GM18526 (cell line): ENCODE results near the gene IPO8.

Experiments used
- POLR2A ChIP-seq: IDR thresholded peaks from 3 replicates; pipeline ENCODE4 v1.6.1; 2011; ENCODE audit not compliant: insufficient read length; ENCODE audit errors: extremely low read depth

The IPO8 gene

DNA sequence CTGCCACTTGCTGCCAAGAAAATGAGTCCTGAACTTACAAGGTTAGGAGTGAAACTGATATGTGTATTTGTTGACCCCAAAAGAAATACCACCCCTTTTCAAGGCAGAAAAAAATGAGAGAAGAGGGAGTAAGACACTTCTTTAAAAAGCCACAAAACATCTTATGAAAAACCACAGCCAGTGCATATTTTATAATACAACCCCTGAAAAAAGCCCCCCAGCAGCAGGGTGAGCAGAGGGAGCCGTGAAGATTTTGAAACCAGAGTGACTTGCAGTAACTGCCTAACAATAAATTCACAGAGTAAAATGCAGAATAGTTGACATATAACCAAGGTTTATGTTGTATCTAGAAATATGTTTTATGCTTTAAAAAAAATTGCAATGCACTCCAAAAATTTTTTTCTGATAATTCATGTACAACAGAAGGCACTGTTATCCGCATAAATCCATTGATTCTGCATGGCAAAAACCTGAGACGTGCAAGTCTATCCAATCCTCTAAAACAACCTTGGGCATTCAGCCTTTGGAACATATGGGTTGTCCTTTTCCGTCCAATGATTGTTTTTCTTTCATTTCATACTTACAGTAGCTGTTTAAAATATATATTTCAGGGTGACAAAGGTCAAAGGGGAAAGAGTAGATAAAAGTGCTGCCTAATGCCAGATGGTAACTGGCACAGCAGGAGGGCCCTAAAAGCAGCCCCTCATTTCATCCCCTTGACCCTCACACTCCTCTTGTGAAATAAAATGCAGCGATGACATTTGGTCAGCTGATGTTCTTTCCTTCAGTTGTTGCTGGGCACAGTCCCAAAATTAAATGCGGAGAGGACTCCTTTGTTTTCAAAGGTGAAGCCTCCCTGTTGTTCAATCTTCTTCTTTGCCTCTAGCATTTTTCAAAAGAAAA is 65.3 kb downstream of the IPO8 start:
- no peak for TF ChIP-seq POLR2A

DNA sequence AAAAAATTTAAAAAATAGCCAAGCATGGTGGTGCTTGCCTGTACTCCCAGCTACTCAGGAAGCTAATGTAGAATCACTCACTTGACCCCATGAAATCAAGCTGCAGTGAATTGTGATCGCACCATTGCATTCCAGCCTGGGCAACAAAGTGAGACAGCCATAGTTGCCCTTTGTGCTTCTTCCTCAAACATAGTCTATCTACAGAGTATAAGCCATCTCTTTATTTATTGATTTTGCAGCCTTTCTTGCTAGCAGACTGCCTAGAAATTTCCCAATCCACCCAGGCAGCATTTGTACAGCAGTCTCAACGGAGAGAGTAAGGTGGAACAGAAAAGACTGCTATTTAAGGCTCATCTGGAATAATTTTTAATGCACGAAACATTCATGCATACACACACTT is 68.8 kb downstream of the IPO8 start:
- TF ChIP-seq POLR2A = no peak

DNA sequence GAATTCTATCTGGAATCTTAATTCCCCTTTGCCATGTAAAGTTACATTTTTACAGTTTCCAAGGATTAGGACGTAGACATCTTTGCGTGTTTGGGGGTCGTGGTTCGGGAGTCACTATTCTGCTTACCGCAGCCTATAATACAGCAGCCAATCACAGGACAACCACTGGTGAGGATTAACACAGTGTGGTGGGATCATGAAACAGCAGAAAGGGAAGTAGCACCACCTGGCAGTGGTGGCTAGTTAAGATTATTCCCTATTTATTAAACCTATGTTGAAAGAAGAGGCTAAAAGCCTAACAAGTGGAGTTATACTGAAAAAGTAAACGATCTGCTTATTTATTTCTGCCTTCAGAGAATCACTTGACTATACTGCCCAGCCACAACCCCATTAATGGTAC is 71.7 kb downstream of the IPO8 start:
- no peak for TF ChIP-seq POLR2A

DNA sequence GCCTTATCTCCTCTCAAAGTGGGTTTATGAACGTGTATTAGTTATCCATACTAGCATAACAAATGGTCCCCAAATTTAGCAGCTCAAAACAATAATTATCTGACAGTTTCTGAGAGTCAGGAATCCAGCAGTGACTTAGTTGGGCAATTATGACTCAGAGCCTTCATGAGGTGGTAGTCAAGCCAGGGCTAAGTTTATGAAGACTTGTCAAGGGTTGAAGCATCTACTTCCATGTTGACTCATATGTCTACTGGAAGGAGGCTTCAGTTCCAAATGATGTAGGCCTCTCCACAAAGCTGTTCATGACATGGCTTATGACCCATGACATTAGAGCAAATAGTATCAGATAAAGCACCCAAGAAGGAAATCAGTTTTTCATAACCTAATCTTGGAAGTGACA is 73.2 kb downstream of the IPO8 start:
- no peak for TF ChIP-seq POLR2A

DNA sequence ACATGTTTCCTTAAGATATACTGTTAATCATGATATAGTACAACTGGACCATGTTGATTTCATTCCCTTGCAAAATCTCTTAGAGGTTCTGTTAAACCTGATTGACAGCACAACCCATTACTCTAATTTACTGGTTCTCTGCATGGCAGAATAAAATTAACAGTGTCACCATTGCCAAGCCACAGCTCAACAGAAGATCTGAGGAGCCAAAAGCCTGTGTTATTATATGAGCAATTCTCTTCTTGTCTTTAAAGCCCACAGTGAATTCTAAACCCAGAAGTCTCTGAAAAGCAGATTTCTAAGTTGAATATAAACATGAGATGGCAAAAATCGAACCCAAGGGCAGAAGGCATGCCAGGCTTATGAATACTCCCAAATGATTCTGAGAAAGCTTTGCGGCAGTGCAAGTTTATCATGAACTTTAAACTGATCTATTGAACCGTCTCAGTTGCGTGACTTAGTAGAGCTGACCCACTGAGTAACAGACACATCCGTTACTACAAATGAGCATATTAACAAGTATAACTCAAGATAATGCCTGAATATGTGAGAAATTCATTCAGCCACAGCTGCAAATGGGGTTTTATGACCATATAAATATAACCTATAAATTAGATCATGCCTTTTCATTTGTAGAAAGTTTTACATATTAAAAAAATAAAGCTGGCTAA is 78.2 kb downstream of the IPO8 start:
- TF ChIP-seq POLR2A = no peak

DNA sequence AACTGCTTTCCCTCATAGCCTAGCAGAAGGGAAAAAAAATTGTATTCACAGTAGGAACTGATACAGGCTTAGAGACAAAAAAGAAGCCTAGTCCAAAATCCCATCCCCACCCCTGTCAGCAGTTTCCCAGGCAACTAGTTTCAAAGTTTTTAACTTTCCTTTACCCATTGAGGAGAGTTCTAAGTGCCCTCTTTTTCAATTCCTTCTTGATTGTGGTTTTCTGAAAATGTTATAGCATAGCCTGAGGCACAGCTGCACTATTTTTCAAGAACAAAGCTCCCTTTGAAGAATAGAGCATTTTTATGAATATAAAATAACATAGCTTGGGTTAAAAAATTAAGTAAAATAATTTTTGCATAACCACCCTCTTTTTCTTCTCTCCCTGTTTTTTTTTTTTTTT is 81.6 kb downstream of the IPO8 start:
- no peak for TF ChIP-seq POLR2A

DNA sequence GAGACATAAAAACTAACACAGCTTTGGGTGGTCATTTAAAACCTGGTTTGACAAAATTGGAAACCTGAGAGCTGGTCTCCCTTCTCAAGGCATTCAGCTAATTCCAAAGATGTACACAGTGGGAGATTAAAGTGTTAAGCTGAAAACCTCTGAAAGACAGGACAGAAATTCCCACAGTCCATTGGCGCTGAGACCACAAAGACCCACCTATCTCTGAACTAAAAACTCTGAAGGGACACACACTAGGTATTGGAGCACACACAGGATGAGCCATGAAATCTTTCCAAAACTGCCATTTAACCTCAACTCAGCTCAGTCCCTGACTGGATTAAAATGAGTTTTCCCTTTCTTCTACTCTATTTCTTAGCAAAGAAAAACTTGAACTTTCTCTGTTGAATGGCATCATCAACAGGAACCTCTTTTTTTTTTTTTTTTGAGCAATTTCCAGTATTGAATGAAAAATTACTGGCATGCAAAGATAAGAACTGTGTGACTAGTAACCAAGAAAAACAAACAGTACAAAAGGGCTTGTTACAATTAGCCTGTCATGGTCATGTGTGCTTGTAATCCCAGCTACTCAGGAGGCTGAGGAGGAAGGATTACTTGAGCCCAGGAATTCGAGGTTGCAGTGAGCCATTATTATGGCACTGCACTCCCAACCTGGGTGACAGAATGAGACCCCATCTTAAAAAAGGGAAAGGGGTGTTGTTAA is 82.4 kb downstream of the IPO8 start:
- TF ChIP-seq POLR2A = no peak

DNA sequence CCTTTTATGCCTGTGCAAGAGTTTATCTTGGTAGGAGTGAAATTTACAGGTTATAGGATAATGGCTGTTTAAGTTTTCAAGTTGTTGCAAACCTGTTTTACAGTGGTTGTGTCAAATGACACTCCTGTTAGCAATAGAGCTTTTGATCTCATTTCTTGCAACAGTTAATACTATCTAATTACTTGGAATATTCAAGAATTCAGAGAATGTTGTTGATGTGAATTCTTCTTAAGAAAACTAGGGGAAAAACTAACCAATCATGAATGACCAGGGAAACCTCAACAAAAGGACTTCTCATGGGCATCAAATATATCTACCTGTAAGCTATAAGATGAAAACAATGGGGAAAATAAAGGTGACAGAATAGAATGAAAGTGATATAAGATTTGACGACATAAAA is 85.0 kb downstream of the IPO8 start:
- no peak for TF ChIP-seq POLR2A

DNA sequence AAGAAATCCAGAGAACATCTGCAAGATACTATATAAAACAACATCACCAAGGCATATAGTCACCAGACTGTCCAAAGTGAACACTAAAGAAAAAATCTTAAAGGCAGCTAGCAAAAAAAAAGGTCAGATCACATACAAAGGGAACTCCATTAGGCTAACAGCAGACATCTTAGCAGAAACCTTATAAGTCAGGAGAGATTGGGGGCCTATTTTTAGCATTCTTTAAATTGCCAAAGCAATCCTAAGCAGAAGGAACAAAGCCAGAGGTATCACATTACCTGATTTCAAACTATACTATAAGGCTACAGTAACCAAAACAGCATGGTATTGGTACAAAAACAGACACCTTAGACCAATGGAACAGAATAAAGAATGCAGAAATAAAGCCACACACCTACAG is 92.5 kb downstream of the IPO8 start:
- no peak for TF ChIP-seq POLR2A

DNA sequence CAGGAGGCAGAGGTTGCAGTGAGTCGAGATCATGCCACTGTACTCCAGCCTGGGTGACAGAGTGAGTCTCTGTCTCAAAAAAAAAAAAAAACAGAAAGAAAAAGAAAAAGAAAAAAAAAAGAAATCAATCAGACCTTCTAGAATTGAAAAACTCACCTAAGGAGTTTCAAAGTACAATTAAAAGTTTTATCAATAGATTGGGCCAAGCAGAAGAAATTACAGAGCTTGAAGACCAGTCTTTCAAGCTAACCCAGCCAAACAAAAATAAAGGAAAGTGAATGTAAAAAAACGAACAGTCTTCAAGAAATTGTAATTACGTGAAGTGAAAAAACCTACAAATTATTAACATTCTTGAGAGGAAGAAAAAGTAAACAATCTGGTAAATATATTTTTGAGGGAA is 93.0 kb downstream of the IPO8 start:
- TF ChIP-seq POLR2A = no peak

DNA sequence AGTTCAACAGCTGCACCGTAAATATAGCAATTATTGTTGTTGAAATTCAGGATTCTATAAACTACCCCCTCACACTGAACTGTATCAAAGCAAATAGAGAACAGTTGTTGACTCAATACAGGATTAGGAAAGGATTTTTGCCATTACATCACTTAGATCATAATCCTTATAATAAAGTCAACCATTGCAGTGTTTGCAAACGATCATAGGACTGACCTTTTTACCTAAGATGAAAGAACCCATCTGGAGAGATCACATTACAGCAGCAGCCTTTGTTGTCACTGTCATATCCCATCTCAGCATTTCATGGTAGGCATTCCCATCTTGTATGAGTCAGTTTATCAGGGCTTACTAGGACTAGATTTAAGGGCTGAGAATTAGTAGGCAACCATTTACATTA is 96.1 kb downstream of the IPO8 start:
- no peak for TF ChIP-seq POLR2A

DNA sequence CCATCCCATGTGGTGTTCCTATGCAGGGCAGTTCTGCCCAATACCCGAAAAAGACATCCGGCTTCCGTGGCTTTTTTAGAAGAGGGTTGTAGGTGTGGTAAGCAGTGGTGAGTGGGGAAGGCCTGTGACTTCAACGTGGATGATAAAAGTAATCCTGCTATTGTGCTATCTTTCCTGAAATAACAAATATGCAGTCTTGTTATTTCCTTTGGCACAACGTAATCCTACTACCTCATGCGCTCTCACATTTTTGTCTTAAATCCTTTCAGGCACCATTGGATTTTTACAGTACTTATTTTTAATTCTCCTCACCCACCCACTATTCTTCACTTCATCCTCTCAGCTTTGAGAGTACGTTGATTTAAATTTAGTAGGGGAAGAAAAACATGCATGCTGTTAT is 96.8 kb downstream of the IPO8 start:
- no peak for TF ChIP-seq POLR2A

DNA sequence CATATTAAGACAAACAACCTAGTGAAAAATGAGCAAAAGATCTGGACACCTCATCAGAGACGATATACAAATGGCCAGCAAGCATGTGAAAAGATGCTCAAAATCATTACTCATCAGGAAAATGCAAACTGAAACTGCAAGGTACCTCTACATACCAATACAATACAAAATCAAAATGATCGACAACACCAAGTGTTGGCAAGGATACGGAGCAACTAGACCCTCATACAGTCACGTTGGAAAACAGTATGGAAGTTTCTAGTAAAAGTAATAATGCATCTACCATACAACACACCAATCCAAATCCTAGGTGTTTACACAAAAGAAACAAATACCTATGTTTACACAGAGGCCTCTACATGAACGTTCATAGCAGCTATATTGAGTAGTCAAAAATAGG is 99.9 kb downstream of the IPO8 start:
- TF ChIP-seq POLR2A = no peak

DNA sequence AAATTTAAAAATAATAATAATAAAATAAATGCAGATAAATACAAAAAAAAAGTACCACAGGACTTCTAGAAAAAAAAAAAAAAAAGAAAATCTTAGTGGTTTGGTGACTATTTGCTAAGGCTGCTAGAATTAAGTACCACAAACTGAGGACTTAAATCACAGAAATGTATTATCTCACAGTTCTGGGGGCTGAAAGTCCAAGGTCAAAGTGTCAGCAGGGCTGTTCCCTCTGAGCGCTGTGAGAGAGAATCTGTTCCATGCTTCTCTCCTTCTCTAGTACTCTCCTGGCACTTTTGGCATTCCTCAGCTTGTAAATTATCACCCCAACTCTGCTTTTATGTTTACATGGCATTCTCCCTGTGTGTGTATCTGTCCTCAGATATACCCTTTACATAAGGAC is 101.2 kb downstream of the IPO8 start:
- no peak for TF ChIP-seq POLR2A

DNA sequence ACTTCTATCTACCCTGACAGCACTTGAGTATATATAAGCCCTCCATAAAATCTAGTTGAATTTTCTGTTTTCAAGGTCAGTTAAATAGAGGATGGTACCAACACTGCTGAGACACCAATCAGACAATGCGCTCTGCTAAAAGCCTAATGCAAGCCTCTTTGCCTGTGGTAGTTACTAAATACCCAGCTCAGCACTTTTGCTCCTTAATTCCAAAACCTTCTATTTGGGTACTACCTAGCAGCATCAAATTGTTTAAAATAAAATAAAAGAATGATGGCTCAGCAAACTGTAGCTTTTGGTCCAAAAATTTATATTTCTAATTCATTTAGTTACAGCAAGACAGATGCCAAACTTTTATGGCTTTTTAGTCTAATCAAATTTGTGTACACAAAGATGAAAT is 107.9 kb downstream of the IPO8 start:
- TF ChIP-seq POLR2A = no peak

DNA sequence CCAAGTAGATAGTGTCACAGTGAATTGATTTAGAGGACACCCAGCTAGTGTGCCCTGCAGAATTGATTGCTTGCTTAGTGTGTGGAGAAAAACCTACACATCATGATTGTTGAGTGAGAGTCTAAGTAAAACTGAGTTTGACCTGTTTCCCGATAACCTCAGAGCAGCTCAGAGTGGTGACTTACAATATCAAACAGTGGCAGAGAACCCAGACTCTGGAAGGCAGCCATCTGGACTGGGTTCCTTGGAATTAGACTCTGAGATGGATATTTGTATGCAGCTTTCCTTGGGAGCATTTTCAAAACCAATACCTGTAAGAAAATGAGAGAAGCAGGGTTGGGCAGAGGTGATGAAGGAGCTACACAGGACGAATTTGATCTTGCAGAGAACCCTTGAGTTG is 109.8 kb downstream of the IPO8 start:
- no peak for TF ChIP-seq POLR2A
